ENCODE measurements around the gene SHB. TPM values are rescaled to one million over a fixed set of nuclear protein-coding genes. Genes with fewer than 3 reads are reported as not detected.
A peak's percentile ranks its signal among the peaks of the same experiment; 100 is the strongest.

Gene SHB
- total RNA-seq, 2 donors from 2014 or later = 33.9 to 39.9 TPM

DNA sequence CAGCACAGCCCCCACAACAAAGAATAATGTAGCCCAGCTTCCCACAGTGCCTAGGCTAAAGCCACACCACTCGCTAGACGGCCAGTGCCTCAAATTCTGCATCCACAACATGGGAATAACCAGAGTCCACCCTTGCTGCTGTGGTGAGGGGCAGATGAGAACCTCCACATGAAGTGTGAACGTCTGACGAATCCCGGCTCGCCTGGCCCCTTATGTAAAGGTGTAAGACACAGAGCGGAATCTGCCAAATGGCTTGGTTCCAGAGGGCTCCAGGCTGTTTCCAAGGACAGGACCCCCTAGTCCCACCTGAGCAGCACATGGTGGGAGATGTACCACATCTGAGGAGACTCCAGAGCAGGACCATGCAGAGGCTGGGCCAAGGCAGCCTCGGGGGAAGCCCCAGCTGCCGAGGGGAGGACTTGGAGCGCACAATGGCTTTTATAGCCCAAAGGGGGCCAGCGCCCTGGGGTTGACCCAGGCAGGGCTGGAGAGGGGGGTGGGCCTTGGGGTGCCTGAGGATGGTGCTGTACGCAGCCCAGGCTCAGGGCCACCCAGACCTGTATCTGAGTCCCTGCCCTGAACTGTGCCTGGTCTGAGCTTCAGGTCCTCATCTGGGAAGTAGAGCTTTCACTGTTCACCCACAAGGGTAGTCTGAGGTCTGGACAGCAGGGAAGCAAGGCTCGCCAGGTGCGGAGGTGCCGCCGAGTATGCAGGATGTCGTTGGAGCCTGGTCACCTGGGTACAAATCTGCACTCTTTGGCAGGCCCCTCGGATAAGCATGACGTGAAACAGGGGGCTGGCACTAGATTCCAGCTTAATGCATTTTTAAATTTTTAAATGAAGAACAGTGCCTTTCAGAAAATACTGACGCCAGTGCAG lies 140.2 kb downstream of the SHB start:
- no peak for DNase-seq (ENCODE audit: low spot score)
- Histone ChIP-seq H3K4me1 (peaks cover 0 to 39% of the 10 kb centered on the region in 2 donors), H3K9me3 (no peaks in the 10 kb centered on the region), H3K27ac (peak overlapping the region in 1 of 2 donors; percentile 7), H3K4me3 (no peak overlapping the region), H3K36me3 (no peaks in the 10 kb centered on the region), H3K27me3 (no peaks in the 10 kb centered on the region)
- TF ChIP-seq, protein P1, sequence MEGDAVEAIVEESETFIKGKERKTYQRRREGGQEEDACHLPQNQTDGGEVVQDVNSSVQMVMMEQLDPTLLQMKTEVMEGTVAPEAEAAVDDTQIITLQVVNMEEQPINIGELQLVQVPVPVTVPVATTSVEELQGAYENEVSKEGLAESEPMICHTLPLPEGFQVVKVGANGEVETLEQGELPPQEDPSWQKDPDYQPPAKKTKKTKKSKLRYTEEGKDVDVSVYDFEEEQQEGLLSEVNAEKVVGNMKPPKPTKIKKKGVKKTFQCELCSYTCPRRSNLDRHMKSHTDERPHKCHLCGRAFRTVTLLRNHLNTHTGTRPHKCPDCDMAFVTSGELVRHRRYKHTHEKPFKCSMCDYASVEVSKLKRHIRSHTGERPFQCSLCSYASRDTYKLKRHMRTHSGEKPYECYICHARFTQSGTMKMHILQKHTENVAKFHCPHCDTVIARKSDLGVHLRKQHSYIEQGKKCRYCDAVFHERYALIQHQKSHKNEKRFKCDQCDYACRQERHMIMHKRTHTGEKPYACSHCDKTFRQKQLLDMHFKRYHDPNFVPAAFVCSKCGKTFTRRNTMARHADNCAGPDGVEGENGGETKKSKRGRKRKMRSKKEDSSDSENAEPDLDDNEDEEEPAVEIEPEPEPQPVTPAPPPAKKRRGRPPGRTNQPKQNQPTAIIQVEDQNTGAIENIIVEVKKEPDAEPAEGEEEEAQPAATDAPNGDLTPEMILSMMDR (IDR thresholded peaks at IDR 0.05) = no peak

DNA sequence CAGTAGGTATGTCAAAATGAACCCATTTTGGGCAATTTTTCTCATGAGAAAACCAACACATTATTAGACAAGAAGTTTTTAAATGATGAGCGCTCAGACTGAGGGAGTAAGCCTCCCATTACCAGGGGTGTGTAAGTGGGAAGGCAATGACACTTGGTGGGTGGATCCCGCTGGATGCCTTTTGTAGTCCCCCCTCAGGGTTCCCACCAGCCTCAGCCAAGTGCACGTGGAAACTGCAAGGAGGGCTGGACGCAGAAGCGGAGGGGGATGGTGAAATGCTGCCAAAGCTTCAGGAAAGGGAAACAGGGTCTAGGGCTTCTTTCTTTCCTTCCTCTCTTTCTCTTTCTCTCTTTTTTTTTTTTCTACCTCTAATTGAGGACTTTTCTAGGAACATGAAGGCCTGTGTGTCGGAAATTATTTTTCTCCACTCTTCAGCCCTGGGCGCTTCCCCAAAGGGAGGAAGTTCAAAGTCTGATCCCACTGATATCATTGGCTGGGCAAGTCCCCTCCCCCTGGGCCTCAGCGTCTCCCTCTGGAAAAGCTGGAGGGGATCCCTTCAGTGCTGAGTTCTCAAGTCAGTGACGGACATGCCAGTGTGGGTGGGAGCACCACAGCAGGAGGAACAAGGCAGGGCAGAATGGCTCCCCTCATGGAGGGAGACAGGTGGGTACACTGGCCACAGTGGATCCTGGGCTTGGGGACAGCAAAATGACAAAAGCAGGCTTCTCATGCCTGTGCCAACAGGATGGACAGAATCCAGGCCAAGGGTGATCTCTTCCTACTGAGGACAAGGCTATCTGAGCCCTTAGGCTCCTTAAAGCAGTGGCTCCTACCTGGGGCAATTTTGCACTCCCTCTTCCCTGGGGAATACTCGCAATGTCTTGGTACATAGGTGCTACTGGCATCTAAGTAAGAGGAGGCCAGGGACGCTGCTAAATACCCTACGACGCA lies 141.2 kb downstream of the SHB start:
- TF ChIP-seq, protein P1 (IDR thresholded peaks at IDR 0.05) = no peak
- no peak for DNase-seq (ENCODE audit: low spot score)
- no peaks in the 10 kb centered on the region for H3K9me3 ChIP-seq
- no peaks in the 10 kb centered on the region for H3K27me3 ChIP-seq
- H3K36me3 ChIP-seq = no peaks in the 10 kb centered on the region
- H3K4me1 ChIP-seq = peaks cover 0 to 43% of the 10 kb centered on the region in 2 donors
- peak overlapping the region in 1 of 2 donors; percentile 7 for H3K27ac ChIP-seq
- H3K4me3 ChIP-seq = no peak overlapping the region

DNA sequence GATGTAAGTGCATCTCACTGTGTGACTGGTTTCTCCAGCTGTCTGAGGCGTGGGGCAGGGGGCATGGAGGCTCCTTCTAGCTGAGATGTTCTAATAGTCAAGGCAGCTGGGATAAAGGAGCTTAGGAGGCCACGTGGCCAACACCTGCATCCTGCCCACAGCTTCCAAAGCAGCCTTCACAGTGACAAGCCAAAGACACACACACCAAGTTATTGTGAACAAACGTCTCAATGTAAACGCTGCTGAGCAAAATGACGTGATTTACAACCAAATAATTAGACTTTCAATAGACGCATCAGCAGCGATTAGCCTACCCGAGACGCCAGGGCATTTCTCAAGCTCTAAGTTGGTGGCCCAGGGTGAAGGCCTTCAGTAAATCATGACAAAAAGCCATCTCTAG lies 141.9 kb downstream of the SHB start:
- Histone ChIP-seq H3K36me3 (no peaks in the 10 kb centered on the region), H3K27ac (no peak overlapping the region), H3K9me3 (no peaks in the 10 kb centered on the region), H3K4me1 (peaks cover 0 to 49% of the 10 kb centered on the region in 2 donors), H3K27me3 (no peaks in the 10 kb centered on the region), H3K4me3 (no peak overlapping the region)
- TF ChIP-seq, protein P1 (IDR thresholded peaks at IDR 0.05) = no peak
- DNase-seq (ENCODE audit: low spot score) = no peak

DNA sequence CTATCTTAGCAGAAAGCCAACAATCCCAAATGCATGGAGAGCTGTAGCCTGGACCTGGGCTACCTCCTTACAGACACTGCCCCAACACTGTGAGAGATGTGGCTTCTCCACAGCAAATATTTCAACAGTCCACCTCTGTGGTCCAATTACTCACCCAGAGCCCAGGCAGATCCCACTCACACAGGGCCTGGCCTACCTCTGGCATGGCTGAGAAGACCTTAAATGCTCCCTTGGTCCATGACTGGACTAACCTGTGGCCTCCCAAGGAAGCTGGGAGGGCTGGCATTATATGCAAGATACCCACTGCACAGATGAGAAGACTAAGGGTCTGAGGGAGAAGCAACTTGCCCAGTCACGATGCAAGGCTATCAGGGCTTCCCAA lies 142.3 kb downstream of the SHB start:
- Histone ChIP-seq H3K27ac (no peak overlapping the region), H3K27me3 (no peaks in the 10 kb centered on the region), H3K9me3 (no peaks in the 10 kb centered on the region), H3K4me3 (no peak overlapping the region), H3K4me1 (peaks cover 0 to 53% of the 10 kb centered on the region in 2 donors), H3K36me3 (no peaks in the 10 kb centered on the region)
- no peak for DNase-seq (ENCODE audit: low spot score)
- TF ChIP-seq, protein P1 (IDR thresholded peaks at IDR 0.05) = no peak

DNA sequence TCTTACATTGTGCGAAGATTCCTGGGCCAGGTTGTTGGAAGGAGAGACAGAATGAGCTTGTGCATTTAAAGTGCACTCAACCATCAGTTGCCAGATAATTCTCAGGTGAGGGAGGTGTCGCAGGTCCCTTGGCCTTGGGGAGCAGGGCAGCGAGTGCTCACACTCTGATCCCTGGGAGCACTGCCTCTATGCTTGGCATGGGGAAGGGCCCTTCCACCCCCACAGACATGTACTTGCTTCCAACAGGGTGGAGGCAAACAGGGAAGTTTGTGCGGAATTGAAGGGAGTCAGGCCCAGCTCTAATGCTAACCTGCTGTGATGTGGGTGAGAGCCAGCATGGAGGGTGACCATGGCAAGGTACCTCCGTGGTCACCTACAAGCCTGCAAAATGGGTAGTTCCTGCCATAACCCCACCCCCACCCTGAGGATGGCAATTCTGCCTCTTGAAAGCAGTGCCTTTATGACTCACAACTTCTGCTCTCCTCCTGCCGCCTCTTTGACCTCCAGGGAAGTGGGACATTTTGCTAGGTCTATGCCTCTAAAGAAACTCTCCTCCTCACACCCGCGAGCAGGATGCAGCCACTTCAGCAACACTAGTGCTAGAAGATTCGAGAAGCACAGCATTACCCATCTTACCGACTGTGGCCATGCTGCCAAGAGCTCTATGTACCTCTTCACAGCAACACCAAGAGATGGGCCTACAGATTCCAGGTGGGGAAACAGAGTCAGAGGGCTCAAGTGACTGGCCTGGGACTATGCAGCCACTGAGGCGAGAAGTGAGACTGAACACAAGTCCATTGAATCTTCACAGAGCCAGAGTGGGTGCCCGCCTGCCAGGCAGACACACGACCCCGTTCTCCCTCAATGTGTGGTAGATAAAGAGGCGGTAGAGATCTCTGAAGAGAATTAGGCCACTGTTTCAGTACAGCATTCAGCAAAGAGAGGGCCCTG lies 143.0 kb downstream of the SHB start:
- Histone ChIP-seq H3K27me3 (no peaks in the 10 kb centered on the region), H3K36me3 (no peaks in the 10 kb centered on the region), H3K27ac (no peak overlapping the region), H3K9me3 (no peaks in the 10 kb centered on the region), H3K4me3 (no peak overlapping the region), H3K4me1 (peaks cover 0 to 60% of the 10 kb centered on the region in 2 donors)
- TF ChIP-seq, protein P1 (IDR thresholded peaks at IDR 0.05) = no peak
- DNase-seq (ENCODE audit: low spot score) = no peak
